ENCODE results near the gene PIK3CA. TPM values are rescaled to one million over a fixed set of nuclear protein-coding genes. Genes with fewer than 3 reads are reported as not detected.

The PIK3CA gene
- total RNA-seq, 1 donor from 2014 or later: 20.0 TPM

- no peaks in the 10 kb centered on the region for H3K36me3 Mint-ChIP-seq (ENCODE audit: unreplicated experiment)
- H3K4me3 Mint-ChIP-seq (ENCODE audit: unreplicated experiment): no peak overlapping the region
- no peak overlapping the region for H3K27ac Mint-ChIP-seq (ENCODE audit: unreplicated experiment)
- TF ChIP-seq CTCF (IDR thresholded peaks at IDR 0.05; ENCODE audit: partially characterized antibody, unreplicated experiment): no peak
- no peak for DNase-seq
- H3K27me3 Mint-ChIP-seq (ENCODE audit: unreplicated experiment): no peaks in the 10 kb centered on the region
- no peaks in the 10 kb centered on the region for H3K4me1 Mint-ChIP-seq (ENCODE audit: low read depth, unreplicated experiment)
- no peaks in the 10 kb centered on the region for H3K9me3 Mint-ChIP-seq (ENCODE audit: unreplicated experiment)
These were observed 127.8 kb downstream of the PIK3CA start for GRCh38 chr3:179276001-179276400.

- Mint-ChIP-seq H3K4me1 (ENCODE audit: low read depth, unreplicated experiment) (no peaks in the 10 kb centered on the region), H3K27ac (ENCODE audit: unreplicated experiment) (no peak overlapping the region), H3K4me3 (ENCODE audit: unreplicated experiment) (no peak overlapping the region), H3K27me3 (ENCODE audit: unreplicated experiment) (no peaks in the 10 kb centered on the region), H3K36me3 (ENCODE audit: unreplicated experiment) (no peaks in the 10 kb centered on the region), H3K9me3 (ENCODE audit: unreplicated experiment) (no peaks in the 10 kb centered on the region)
- TF ChIP-seq CTCF (IDR thresholded peaks at IDR 0.05; ENCODE audit: partially characterized antibody, unreplicated experiment): no peak
- no peak for DNase-seq
These were observed 128.6 kb downstream of the PIK3CA start for GRCh38 chr3:179276743-179277142.

GRCh38 chr3:179278151-179278550 lies 130.0 kb downstream of the PIK3CA start:
- Mint-ChIP-seq H3K4me1 (ENCODE audit: low read depth, unreplicated experiment) (no peaks in the 10 kb centered on the region), H3K4me3 (ENCODE audit: unreplicated experiment) (no peak overlapping the region), H3K27me3 (ENCODE audit: unreplicated experiment) (no peaks in the 10 kb centered on the region), H3K36me3 (ENCODE audit: unreplicated experiment) (no peaks in the 10 kb centered on the region), H3K9me3 (ENCODE audit: unreplicated experiment) (no peaks in the 10 kb centered on the region), H3K27ac (ENCODE audit: unreplicated experiment) (no peak overlapping the region)
- no peak for TF ChIP-seq CTCF (IDR thresholded peaks at IDR 0.05; ENCODE audit: partially characterized antibody, unreplicated experiment)
- DNase-seq: no peak

GRCh38 chr3:179278932-179279693 lies 131.0 kb downstream of the PIK3CA start:
- no peak for DNase-seq
- Mint-ChIP-seq H3K4me3 (ENCODE audit: unreplicated experiment) (no peak overlapping the region), H3K36me3 (ENCODE audit: unreplicated experiment) (no peaks in the 10 kb centered on the region), H3K4me1 (ENCODE audit: low read depth, unreplicated experiment) (no peaks in the 10 kb centered on the region), H3K9me3 (ENCODE audit: unreplicated experiment) (no peaks in the 10 kb centered on the region), H3K27me3 (ENCODE audit: unreplicated experiment) (no peaks in the 10 kb centered on the region), H3K27ac (ENCODE audit: unreplicated experiment) (no peak overlapping the region)
- no peak for TF ChIP-seq CTCF (IDR thresholded peaks at IDR 0.05; ENCODE audit: partially characterized antibody, unreplicated experiment)

GRCh38 chr3:179279837-179280236 lies 131.7 kb downstream of the PIK3CA start:
- DNase-seq: no peak
- TF ChIP-seq CTCF (IDR thresholded peaks at IDR 0.05; ENCODE audit: partially characterized antibody, unreplicated experiment): no peak
- Mint-ChIP-seq H3K36me3 (ENCODE audit: unreplicated experiment) (no peaks in the 10 kb centered on the region), H3K27me3 (ENCODE audit: unreplicated experiment) (no peaks in the 10 kb centered on the region), H3K4me3 (ENCODE audit: unreplicated experiment) (no peak overlapping the region), H3K4me1 (ENCODE audit: low read depth, unreplicated experiment) (no peaks in the 10 kb centered on the region), H3K27ac (ENCODE audit: unreplicated experiment) (no peak overlapping the region), H3K9me3 (ENCODE audit: unreplicated experiment) (no peaks in the 10 kb centered on the region)
